ENCODE measurements around the gene CASS4.

The CASS4 gene

GRCh38 chr20:56483970-56484369 lies 71.9 kb downstream of the CASS4 start:
- TF ChIP-seq, protein P1, sequence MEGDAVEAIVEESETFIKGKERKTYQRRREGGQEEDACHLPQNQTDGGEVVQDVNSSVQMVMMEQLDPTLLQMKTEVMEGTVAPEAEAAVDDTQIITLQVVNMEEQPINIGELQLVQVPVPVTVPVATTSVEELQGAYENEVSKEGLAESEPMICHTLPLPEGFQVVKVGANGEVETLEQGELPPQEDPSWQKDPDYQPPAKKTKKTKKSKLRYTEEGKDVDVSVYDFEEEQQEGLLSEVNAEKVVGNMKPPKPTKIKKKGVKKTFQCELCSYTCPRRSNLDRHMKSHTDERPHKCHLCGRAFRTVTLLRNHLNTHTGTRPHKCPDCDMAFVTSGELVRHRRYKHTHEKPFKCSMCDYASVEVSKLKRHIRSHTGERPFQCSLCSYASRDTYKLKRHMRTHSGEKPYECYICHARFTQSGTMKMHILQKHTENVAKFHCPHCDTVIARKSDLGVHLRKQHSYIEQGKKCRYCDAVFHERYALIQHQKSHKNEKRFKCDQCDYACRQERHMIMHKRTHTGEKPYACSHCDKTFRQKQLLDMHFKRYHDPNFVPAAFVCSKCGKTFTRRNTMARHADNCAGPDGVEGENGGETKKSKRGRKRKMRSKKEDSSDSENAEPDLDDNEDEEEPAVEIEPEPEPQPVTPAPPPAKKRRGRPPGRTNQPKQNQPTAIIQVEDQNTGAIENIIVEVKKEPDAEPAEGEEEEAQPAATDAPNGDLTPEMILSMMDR (IDR thresholded peaks at IDR 0.05; ENCODE audit: low read depth, low read length, missing control alignments) = no peak
- DNase-seq (ENCODE audit: extremely low read depth, low read depth) = no peak
- no peak overlapping the region for H3K4me3 ChIP-seq (replicated peaks; ENCODE audit: low read depth, low read length)

DNA sequence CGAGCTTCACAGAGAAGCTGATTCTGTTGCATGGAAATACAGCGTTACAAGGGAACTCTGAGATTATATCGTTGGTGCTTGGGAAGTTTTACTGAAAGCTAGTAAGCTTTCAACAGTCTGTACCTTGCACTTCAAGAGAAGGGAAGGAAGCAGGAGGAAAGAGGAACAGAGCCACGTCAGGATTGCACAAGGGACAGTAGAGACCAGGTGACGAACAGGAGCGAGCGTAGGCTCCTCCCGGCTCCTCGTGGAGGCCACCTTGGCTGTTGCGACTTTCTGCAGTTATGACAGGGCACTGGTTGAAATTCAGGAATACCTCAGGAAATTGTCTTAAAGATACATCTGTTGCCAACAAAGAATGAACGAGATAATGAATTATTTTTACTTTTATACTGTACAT lies 75.2 kb downstream of the CASS4 start:
- no peak for DNase-seq (ENCODE audit: extremely low read depth, low read depth)
- TF ChIP-seq, protein P1 (IDR thresholded peaks at IDR 0.05; ENCODE audit: low read depth, low read length, missing control alignments) = no peak
- H3K4me3 ChIP-seq (replicated peaks; ENCODE audit: low read depth, low read length) = no peak overlapping the region

DNA sequence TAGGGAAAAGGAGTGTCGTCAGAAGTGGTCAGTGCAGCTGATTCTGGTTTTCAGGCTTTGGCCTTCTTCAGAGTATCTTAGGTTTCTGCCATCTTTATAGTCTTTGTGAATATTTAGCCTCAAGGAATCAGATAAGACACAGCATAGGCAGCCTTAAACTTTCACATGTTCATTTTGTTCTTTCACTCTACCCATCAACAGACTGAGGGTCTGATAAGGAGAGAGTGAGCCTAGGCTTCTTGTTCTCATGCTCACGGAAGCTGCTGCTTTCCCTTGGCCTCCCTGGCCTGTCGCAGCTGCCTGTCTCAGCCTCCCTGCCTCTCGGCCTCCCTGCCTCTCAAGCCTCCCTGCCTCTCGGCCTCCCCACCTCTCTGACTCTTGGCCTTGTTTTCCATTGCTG lies 76.5 kb downstream of the CASS4 start:
- no peak overlapping the region for H3K4me3 ChIP-seq (replicated peaks; ENCODE audit: low read depth, low read length)
- TF ChIP-seq, protein P1 (IDR thresholded peaks at IDR 0.05; ENCODE audit: low read depth, low read length, missing control alignments) = no peak
- no peak for DNase-seq (ENCODE audit: extremely low read depth, low read depth)

- TF ChIP-seq, protein P1 (IDR thresholded peaks at IDR 0.05; ENCODE audit: low read depth, low read length, missing control alignments) = no peak
- DNase-seq (ENCODE audit: extremely low read depth, low read depth) = no peak
- no peak overlapping the region for H3K4me3 ChIP-seq (replicated peaks; ENCODE audit: low read depth, low read length)
Observed at GRCh38 chr20:56501116-56501515, 89.1 kb downstream of the CASS4 start.

DNA sequence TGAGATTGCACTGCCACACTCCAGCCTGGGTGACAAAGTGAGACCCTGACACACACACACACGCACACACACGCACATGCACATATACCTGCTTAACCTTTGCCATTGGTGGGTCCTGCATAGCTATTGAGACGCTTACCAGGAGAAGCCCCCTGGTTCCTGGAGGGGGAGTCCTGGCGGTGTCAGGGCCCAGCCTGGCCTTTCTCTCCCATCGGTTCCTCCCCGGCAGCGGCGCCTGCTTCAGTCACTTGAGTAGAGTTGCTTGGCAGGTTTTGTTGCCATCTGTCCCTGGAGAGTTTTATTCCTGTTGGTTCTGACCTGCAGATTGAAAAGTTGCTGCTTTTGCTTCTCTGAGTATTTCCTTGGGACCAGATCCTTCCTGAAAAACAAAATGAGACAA lies 91.9 kb downstream of the CASS4 start:
- H3K4me3 ChIP-seq (replicated peaks; ENCODE audit: low read depth, low read length) = no peak overlapping the region
- TF ChIP-seq, protein P1 (IDR thresholded peaks at IDR 0.05; ENCODE audit: low read depth, low read length, missing control alignments) = no peak
- no peak for DNase-seq (ENCODE audit: extremely low read depth, low read depth)

DNA sequence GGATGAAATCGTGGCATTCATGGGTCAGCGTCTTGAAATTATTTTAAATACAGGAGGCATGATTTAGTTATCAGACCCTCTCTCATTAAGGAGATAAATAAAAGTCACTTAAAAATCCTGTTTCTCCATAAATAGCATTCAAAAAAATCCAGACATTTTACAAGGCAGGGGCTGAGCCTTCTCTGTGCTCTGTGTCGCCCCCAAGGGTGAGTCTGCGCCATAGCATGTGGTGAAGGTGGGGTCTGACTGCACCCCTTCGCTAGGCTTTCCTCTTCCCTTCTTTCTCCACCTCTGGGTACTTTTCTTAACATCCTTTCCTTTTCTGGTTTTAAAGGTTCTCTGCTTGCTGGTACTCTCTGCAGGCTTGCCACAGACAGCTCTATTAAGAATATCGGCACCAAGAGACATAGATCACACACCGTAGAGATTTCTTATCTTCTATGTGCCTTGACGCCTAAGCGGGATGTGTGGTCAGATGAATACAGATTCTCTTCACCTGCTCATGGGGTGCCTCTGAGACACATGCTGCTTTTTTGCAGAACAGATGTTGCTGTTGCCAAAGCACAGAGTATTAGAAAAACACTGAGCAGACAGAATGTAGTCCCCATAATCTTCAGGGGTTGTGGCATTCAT lies 92.4 kb downstream of the CASS4 start:
- TF ChIP-seq, protein P1 (IDR thresholded peaks at IDR 0.05; ENCODE audit: low read depth, low read length, missing control alignments) = peak; percentile 65
- no peak for DNase-seq (ENCODE audit: extremely low read depth, low read depth)

GRCh38 chr20:56506103-56506502 lies 94.0 kb downstream of the CASS4 start:
- TF ChIP-seq, protein P1 (IDR thresholded peaks at IDR 0.05; ENCODE audit: low read depth, low read length, missing control alignments) = no peak
- no peak overlapping the region for H3K4me3 ChIP-seq (replicated peaks; ENCODE audit: low read depth, low read length)
- no peak for DNase-seq (ENCODE audit: extremely low read depth, low read depth)

More for the DNA sequence above, 92.4 kb downstream of the CASS4 start:
- no peak overlapping the region for H3K4me3 ChIP-seq (replicated peaks; ENCODE audit: low read depth, low read length)

Data from HFF-Myc (cell line).